ENCODE measurements around the gene NAV3.
A peak's percentile ranks its signal among the peaks of the same experiment; 100 is the strongest.
"Not testable (repeated sequence)": the region's sequence is repeated elsewhere in the genome, so short reads cannot be mapped to it uniquely, and the experiment has no call there.

Gene NAV3

GRCh38 chr12:78209846-78210505, 379.3 kb downstream of the NAV3 start:
- no peak for DNase-seq

- no peak for DNase-seq
Observed at GRCh38 chr12:78210506-78210860, 379.8 kb downstream of the NAV3 start.

GRCh38 chr12:78210894-78211302, 380.2 kb downstream of the NAV3 start:
- DNase-seq: no peak

GRCh38 chr12:78220811-78221210, 390.1 kb downstream of the NAV3 start:
- DNase-seq: no peak

GRCh38 chr12:78224154-78224553, 393.5 kb downstream of the NAV3 start:
- no peak for DNase-seq

- DNase-seq: no peak
Observed at GRCh38 chr12:78226763-78227162, 396.1 kb downstream of the NAV3 start.

- DNase-seq: peak in 1 of 2 donors; percentile 3
Observed at GRCh38 chr12:78229591-78230101, 399.0 kb downstream of the NAV3 start.

GRCh38 chr12:78232756-78233155, 402.1 kb downstream of the NAV3 start:
- no peak for DNase-seq

- DNase-seq: no peak
Observed at GRCh38 chr12:78236264-78236663, 405.6 kb downstream of the NAV3 start.

GRCh38 chr12:78239544-78239943, 408.9 kb downstream of the NAV3 start:
- no peak for DNase-seq

- no peak for DNase-seq
Observed at GRCh38 chr12:78240827-78241226, 410.1 kb downstream of the NAV3 start.

- no peak for DNase-seq
Observed at GRCh38 chr12:78241446-78241845, 410.8 kb downstream of the NAV3 start.

- DNase-seq: no peak
Observed at GRCh38 chr12:78244916-78245507, 414.3 kb downstream of the NAV3 start.

- DNase-seq: no peak
Observed at GRCh38 chr12:78248321-78248720, 417.6 kb downstream of the NAV3 start.

GRCh38 chr12:78249578-78249977, 418.9 kb downstream of the NAV3 start:
- no peak for DNase-seq

- not testable (repeated sequence) for DNase-seq
Observed at GRCh38 chr12:78257662-78258061, 427.0 kb downstream of the NAV3 start.

GRCh38 chr12:78260976-78261375, 430.3 kb downstream of the NAV3 start:
- DNase-seq: no peak

GRCh38 chr12:78261901-78262300, 431.2 kb downstream of the NAV3 start:
- DNase-seq: no peak

Measured in CD4-positive, alpha-beta T cell treated with Interleukin-4 for 1 hour (primary cell).